ENCODE measurements around the gene SLC66A2. TPM values are rescaled to one million over a fixed set of nuclear protein-coding genes. Genes with fewer than 3 reads are reported as not detected.

SLC66A2 gene
- total and polyA plus RNA-seq, 2 experiments from 2014 or later = 33.1 to 67.0 TPM

DNA sequence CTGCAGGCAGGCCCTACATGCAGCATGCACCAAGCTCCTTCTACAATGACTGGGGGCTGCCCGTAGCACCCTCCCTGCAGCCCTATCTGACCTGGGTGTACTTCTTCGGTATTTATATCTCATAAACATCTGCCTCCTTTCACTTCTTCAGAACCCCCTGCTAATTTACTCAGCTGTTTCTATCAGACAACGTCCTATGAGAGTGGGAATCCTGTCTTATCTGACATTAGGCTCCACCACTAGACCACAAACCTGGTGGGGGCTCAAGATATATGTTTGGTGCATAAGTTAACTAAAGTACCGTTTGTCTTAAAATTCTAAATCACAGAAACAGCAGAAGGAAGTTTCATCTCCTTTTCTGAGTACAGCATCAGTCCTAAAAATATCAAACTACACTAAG lies 23.6 kb upstream of the SLC66A2 start:
- in situ Hi-C loops (cut with MboI) = no loop called here
- peaks cover 15% of the 10 kb centered on the region; the same call in 1 of the 2 replicates for H3K36me3 ChIP-seq (ENCODE audit: low read depth)
- no peaks in the 10 kb centered on the region; the same call in 1 of the 2 replicates for H4K20me1 ChIP-seq (ENCODE audit: insufficient read depth)

DNA sequence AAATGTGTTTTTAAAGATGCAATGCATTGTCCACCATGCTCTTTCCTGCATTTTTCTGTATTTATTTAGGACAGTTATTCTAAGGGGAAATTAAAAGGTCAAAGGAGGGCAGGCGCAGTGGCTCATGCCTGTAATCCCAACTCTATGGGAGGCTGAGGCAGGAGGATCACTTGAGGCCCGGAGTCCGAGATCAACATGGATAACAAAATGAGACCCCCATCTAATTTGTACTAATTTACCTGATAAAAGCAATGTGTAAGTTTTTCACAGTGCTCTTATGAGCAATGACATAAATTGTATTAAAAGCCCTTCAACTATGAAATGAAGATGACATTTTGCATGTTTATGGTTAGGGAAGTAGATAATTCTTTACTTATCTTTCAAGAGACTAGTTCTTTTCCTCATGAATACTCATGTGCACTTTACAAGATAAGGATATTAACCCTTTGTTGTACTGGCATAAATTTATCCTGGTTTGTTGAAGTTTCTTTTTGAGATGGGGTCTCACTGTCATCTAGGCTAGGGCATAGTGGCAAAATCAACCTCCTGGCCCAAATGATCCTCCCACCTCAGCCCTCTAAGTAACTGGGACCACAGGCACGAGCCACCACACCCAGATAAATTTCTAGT lies 22.7 kb upstream of the SLC66A2 start:
- H4K20me1 ChIP-seq (ENCODE audit: insufficient read depth) = no peaks in the 10 kb centered on the region; the same call in 1 of the 2 replicates
- no peak overlapping the region for H3K4me2 ChIP-seq (ENCODE audit: unreplicated experiment)
- DNase-seq = no peak
- H3K36me3 ChIP-seq (ENCODE audit: low read depth) = peaks cover 15% of the 10 kb centered on the region; the same call in 1 of the 2 replicates
- peaks cover 8% of the 10 kb centered on the region; the same call in 1 of the 2 replicates for H3F3A ChIP-seq (ENCODE audit: insufficient read depth)
- H3K4me3 ChIP-seq = no peak overlapping the region
- in situ Hi-C loops (cut with MboI) = no loop called here
- H3K9ac ChIP-seq = no peak overlapping the region
- H2AFZ ChIP-seq = no peak overlapping the region
- peaks cover 89% of the 10 kb centered on the region for H3K79me2 ChIP-seq (ENCODE audit: insufficient read depth)
- H3K9me2 ChIP-seq (ENCODE audit: insufficient read depth) = no peaks in the 10 kb centered on the region
- no peak overlapping the region for H3K27ac ChIP-seq
- H3K9me3 ChIP-seq (ENCODE audit: low read depth) = no peaks in the 10 kb centered on the region
- TF ChIP-seq EZH2phosphoT487 (IDR thresholded peaks at IDR 0.05; ENCODE audit: insufficient read depth, low read depth) (no peak), EZH2 (IDR thresholded peaks at IDR 0.05; ENCODE audit: insufficient read depth, poor library complexity, severe bottlenecking) (no peak)
- no peaks in the 10 kb centered on the region for H3K4me1 ChIP-seq (ENCODE audit: insufficient read depth)
- WGBS, 2 experiments (ENCODE audit: low coverage in 1 of 2, low lambda C conversion rate in 2 of 2, missing lambda C conversion rate in 2 of 2) = 90 to 91% methylated on average over 4 of the region's 4 CpGs
- no peaks in the 10 kb centered on the region for H3K27me3 ChIP-seq (replicated peaks; ENCODE audit: insufficient read depth)

More for the DNA sequence above, 23.6 kb upstream of the SLC66A2 start:
- no peaks in the 10 kb centered on the region for H3K27me3 ChIP-seq (replicated peaks; ENCODE audit: insufficient read depth)
- H2AFZ ChIP-seq = no peak overlapping the region
- no peaks in the 10 kb centered on the region for H3K9me2 ChIP-seq (ENCODE audit: insufficient read depth)
- H3K4me1 ChIP-seq (ENCODE audit: insufficient read depth) = no peaks in the 10 kb centered on the region
- H3K4me2 ChIP-seq (ENCODE audit: unreplicated experiment) = no peak overlapping the region
- peaks cover 98% of the 10 kb centered on the region for H3K79me2 ChIP-seq (ENCODE audit: insufficient read depth)
- 86% methylated on average over 4 of the region's 4 CpGs for WGBS, 2 experiments (ENCODE audit: low coverage in 1 of 2, low lambda C conversion rate in 2 of 2, missing lambda C conversion rate in 2 of 2)
- peaks cover 8% of the 10 kb centered on the region; the same call in 1 of the 2 replicates for H3F3A ChIP-seq (ENCODE audit: insufficient read depth)
- H3K9me3 ChIP-seq (ENCODE audit: low read depth) = no peaks in the 10 kb centered on the region
- H3K4me3 ChIP-seq = no peak overlapping the region
- DNase-seq = no peak
- no peak overlapping the region for H3K9ac ChIP-seq
- H3K27ac ChIP-seq = no peak overlapping the region
- TF ChIP-seq EZH2 (IDR thresholded peaks at IDR 0.05; ENCODE audit: insufficient read depth, poor library complexity, severe bottlenecking) (no peak), EZH2phosphoT487 (IDR thresholded peaks at IDR 0.05; ENCODE audit: insufficient read depth, low read depth) (no peak)

DNA sequence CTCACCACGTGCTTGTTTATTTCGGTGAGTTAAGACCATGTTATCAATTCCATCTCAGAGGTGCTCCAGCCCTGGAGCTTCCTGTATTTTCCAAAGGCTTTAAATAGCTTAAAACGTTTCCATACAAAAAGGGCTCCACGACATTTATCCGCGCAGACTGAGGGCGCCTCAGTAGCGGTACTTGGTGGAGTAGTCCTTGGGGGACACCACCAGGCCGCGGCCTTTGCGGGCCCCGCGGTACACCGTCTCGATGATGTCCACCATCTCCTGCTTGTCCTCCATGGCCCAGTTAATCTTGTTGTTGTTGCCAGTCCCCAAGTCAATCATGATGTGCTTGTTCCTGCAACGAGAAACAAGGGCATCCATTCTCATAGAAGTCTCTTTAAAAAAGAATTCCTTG lies 22.1 kb upstream of the SLC66A2 start:
- peaks cover 8% of the 10 kb centered on the region; the same call in 1 of the 2 replicates for H3F3A ChIP-seq (ENCODE audit: insufficient read depth)
- no peaks in the 10 kb centered on the region for H3K27me3 ChIP-seq (replicated peaks; ENCODE audit: insufficient read depth)
- no peak overlapping the region for H3K27ac ChIP-seq
- DNase-seq = no peak
- H3K9ac ChIP-seq = no peak overlapping the region
- H3K4me1 ChIP-seq (ENCODE audit: insufficient read depth) = no peaks in the 10 kb centered on the region
- WGBS, 2 experiments (ENCODE audit: low coverage in 1 of 2, low lambda C conversion rate in 2 of 2, missing lambda C conversion rate in 2 of 2) = 94 to 95% methylated on average over 15 to 16 of the region's 16 CpGs
- H3K9me3 ChIP-seq (ENCODE audit: low read depth) = no peaks in the 10 kb centered on the region
- H3K79me2 ChIP-seq (ENCODE audit: insufficient read depth) = peaks cover 83% of the 10 kb centered on the region
- no peaks in the 10 kb centered on the region for H3K9me2 ChIP-seq (ENCODE audit: insufficient read depth)
- no peaks in the 10 kb centered on the region for H4K20me1 ChIP-seq (ENCODE audit: insufficient read depth)
- no peak overlapping the region for H3K4me2 ChIP-seq (ENCODE audit: unreplicated experiment)
- no peak overlapping the region for H3K4me3 ChIP-seq
- in situ Hi-C loops (cut with MboI) = no loop called here
- no peak for TF ChIP-seq EZH2 (IDR thresholded peaks at IDR 0.05; ENCODE audit: insufficient read depth, poor library complexity, severe bottlenecking)
- no peak overlapping the region for H2AFZ ChIP-seq
- peaks cover 15% of the 10 kb centered on the region; the same call in 1 of the 2 replicates for H3K36me3 ChIP-seq (ENCODE audit: low read depth)

DNA sequence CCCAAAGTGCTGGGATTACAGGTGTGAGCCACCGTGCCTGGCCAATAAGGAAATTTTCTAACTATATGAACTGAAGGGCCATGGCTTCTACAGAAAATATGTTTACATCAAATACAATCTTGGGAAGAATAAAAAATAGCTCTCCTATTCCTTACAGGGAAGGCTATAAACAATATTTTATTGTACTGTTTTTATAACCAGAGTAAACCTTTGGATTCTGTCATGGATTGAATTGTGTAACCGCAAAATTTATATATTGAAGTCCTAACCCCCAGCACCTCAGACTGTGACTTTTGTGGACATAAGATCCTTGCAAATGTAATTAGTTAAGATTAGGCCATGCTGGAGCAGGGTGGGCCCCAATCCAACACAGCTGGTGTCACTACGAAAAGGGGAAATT lies 21.3 kb upstream of the SLC66A2 start:
- H3K79me2 ChIP-seq (ENCODE audit: insufficient read depth) = peaks cover 75% of the 10 kb centered on the region

More for the DNA sequence above, 21.3 kb upstream of the SLC66A2 start:
- Histone ChIP-seq H3K4me3 (no peak overlapping the region), H3K27ac (no peak overlapping the region), H3K9me2 (ENCODE audit: insufficient read depth) (no peaks in the 10 kb centered on the region), H4K20me1 (ENCODE audit: insufficient read depth) (no peaks in the 10 kb centered on the region), H2AFZ (no peak overlapping the region), H3K4me2 (ENCODE audit: unreplicated experiment) (no peak overlapping the region), H3K4me1 (ENCODE audit: insufficient read depth) (no peaks in the 10 kb centered on the region), H3K36me3 (ENCODE audit: low read depth) (peaks cover 15% of the 10 kb centered on the region; the same call in 1 of the 2 replicates), H3K9ac (no peak overlapping the region), H3K9me3 (ENCODE audit: low read depth) (no peaks in the 10 kb centered on the region), H3F3A (ENCODE audit: insufficient read depth) (peaks cover 8% of the 10 kb centered on the region; the same call in 1 of the 2 replicates), H3K27me3 (replicated peaks; ENCODE audit: insufficient read depth) (no peaks in the 10 kb centered on the region)
- TF ChIP-seq EZH2phosphoT487 (IDR thresholded peaks at IDR 0.05; ENCODE audit: insufficient read depth, low read depth) (no peak), EZH2 (IDR thresholded peaks at IDR 0.05; ENCODE audit: insufficient read depth, poor library complexity, severe bottlenecking) (no peak)
- DNase-seq = no peak
- in situ Hi-C loops (cut with MboI) = no loop called here
- WGBS, 2 experiments (ENCODE audit: low coverage in 1 of 2, low lambda C conversion rate in 2 of 2, missing lambda C conversion rate in 2 of 2) = 99 to 100% methylated on average over 3 of the region's 3 CpGs

Data from GM23248 (cell line).